K562 (cell line): ENCODE data around the gene SMIM12. TPM values are rescaled to one million over a fixed set of nuclear protein-coding genes. Genes with fewer than 3 reads are reported as not detected.
A peak's percentile ranks its signal among the peaks of the same experiment; 100 is the strongest.

Experiments used
- ATAC-seq: fragments of 200-7000 bp; cut with Tn5 transposase; 3 replicates; pipeline ENCODE4 v1.9.1; 2020; ENCODE audit warnings: moderate library complexity
- BruUV-seq: library from RNA; stranded (reverse); fragments of 400-500 nt; replicated peaks from 2 replicates; lab custom pipeline; 2021; lab: Mats Ljungman, UMichigan
- CTCF ChIA-PET: fragments of 300-600 bp; formaldehyde crosslinking; extraction: SDS; loops from one replicate; lab custom pipeline; 2021; ENCODE audit warnings: low intra/inter-chr PET ratio; lab: Yijun Ruan, JAX
- POLR2A ChIA-PET: fragments of 300-600, 350-650 bp; sonication (Branson Sonifier 250); formaldehyde crosslinking; extraction: SDS; loops from one replicate; lab custom pipeline; 2021; ENCODE audit warnings: antibody characterized with exemption, inconsistent platforms; lab: Yijun Ruan, JAX
- DNase-seq, 4 experiments: peaks; one replicate each; pipeline versions ENCODE4 v3.0.0 to v3.0.0-alpha.2; 2011 to 2018; ENCODE audit warnings: low spot score in 3 of 4, mixed read lengths in 3 of 4; ENCODE audit errors: extremely low read depth in 1 of 4
- FAIRE-seq: peaks from 2 replicates; lab custom pipeline; 2011; peaks lifted over from hg19 to GRCh38; lab: Jason Lieb, UNC
- H2AFZ ChIP-seq: 2 replicates; pipeline ENCODE4 v1.6.0; 2011; ENCODE audit warnings: low read depth, low read length, control low read depth, inconsistent platforms
- H3K27ac ChIP-seq: fragments of 200-600 bp; 3 replicates; pipeline ENCODE4 v1.8.0; 2011; ENCODE audit warnings: low read depth, mild to moderate bottlenecking, control low read depth, inconsistent platforms, low read length, moderate library complexity, mixed read lengths; ENCODE audit errors: extremely low read depth
- H3K27me3 ChIP-seq, 2 experiments: fragments of 300-600 bp in 1 of 2; 2 replicates in 1 of 2; 3 replicates in 1 of 2; pipeline versions ENCODE4 v1.6.0 to v1.8.0; 2011; ENCODE audit warnings: inconsistent platforms in 2 of 2, low read length in 2 of 2, mild to moderate bottlenecking in 1 of 2, mixed read lengths in 1 of 2, moderate library complexity in 1 of 2; ENCODE audit not compliant: control insufficient read depth in 2 of 2, insufficient read depth in 2 of 2
- H3K36me3 ChIP-seq: fragments of 300-600 bp; 3 replicates; pipeline ENCODE4 v1.8.0; 2011; ENCODE audit warnings: mild to moderate bottlenecking, low read length, inconsistent platforms; ENCODE audit not compliant: control insufficient read depth, insufficient read depth
- H3K4me1 ChIP-seq, 2 experiments: fragments of 200-600 bp in 1 of 2; replicated peaks in 1 of 2; 2 replicates in 1 of 2; 3 replicates in 1 of 2; pipeline versions ENCODE4 v1.5.1 to v1.8.0; 2011; ENCODE audit warnings: inconsistent platforms in 2 of 2, low read length in 2 of 2, mild to moderate bottlenecking in 1 of 2, mixed read lengths in 1 of 2, moderate library complexity in 1 of 2; ENCODE audit not compliant: control insufficient read depth in 2 of 2, insufficient read depth in 2 of 2
- H3K4me2 ChIP-seq: 2 replicates; pipeline ENCODE4 v1.6.1; 2011; ENCODE audit warnings: low read length, control low read depth, inconsistent platforms, mixed read lengths; ENCODE audit not compliant: insufficient read depth
- H3K4me3 ChIP-seq: fragments of 200-600 bp; sonication (generic), shearing (Covaris generic); 2 replicates; pipeline ENCODE4 v1.5.1; 2016; ENCODE audit warnings: control low read depth, inconsistent platforms
- H3K79me2 ChIP-seq: fragments of 200-600 bp; 3 replicates; pipeline ENCODE4 v1.8.0; 2011; ENCODE audit warnings: low read length, inconsistent platforms; ENCODE audit not compliant: control insufficient read depth, insufficient read depth
- H3K9ac ChIP-seq, 2 experiments: 2 replicates each; pipeline versions ENCODE4 v1.6.0 to v1.6.1; 2011; ENCODE audit warnings: low read depth in 2 of 2, low read length in 2 of 2, control low read depth in 1 of 2, inconsistent platforms in 1 of 2, mild to moderate bottlenecking in 1 of 2, mixed read lengths in 1 of 2; ENCODE audit not compliant: insufficient read depth in 1 of 2
- H3K9me1 ChIP-seq: one replicate; pipeline ENCODE4 v1.6.0; 2011; ENCODE audit warnings: inconsistent platforms, mild to moderate bottlenecking, low read length, moderate library complexity; ENCODE audit not compliant: control insufficient read depth, insufficient read depth
- H3K9me3 ChIP-seq: replicated peaks from 2 replicates; pipeline ENCODE4 v1.5.1; 2011; ENCODE audit warnings: low read depth, low read length, inconsistent platforms; ENCODE audit not compliant: control insufficient read depth, insufficient read depth
- H4K20me1 ChIP-seq: replicated peaks from 2 replicates; pipeline ENCODE4 v1.6.1; 2011; ENCODE audit warnings: low read length, inconsistent platforms, mixed read lengths; ENCODE audit not compliant: control insufficient read depth, insufficient read depth
- EHMT2 ChIP-seq: fragments of 450-650 bp; IDR thresholded peaks from 2 replicates; pipeline ENCODE4 v1.6.1; 2018; ENCODE audit warnings: antibody characterized with exemption
- EZH2 ChIP-seq: IDR thresholded peaks from 2 replicates; pipeline ENCODE4 v1.6.1; 2012; ENCODE audit warnings: low read depth, mild to moderate bottlenecking, inconsistent platforms, low read length, borderline replicate concordance
- GATAD2B ChIP-seq: fragments of 450-650 bp; IDR thresholded peaks from 2 replicates; pipeline ENCODE4 v1.6.1; 2017; ENCODE audit warnings: mild to moderate bottlenecking, borderline replicate concordance
- HSF4 ChIP-seq: fragments of 250-450 bp; sonication (Bioruptor Pico); IDR thresholded peaks from 2 replicates; pipeline ENCODE4 v2.1.2; 2022; ENCODE audit warnings: mild to moderate bottlenecking, moderate library complexity, borderline replicate concordance
- SMARCC2 ChIP-seq: fragments of 450-650 bp; IDR thresholded peaks from 2 replicates; pipeline ENCODE4 v1.6.1; 2017; ENCODE audit warnings: antibody characterized with exemption, moderate library complexity, mild to moderate bottlenecking, low read depth
- SMC3 ChIP-seq: conservative IDR thresholded peaks from 2 replicates; pipeline ENCODE4 v1.6.1; 2011; ENCODE audit warnings: low read depth, low read length, improper control_type of control experiment; ENCODE audit not compliant: insufficient read depth
- ZNF41 ChIP-seq: fragments of 250-450 bp; sonication (Bioruptor Pico); conservative IDR thresholded peaks from 2 replicates; pipeline ENCODE4 v1.4.0; 2020; ENCODE audit warnings: mild to moderate bottlenecking
- WGBS: fragments of 100-300 bp; shearing (Covaris generic); methylation state at CpG from one replicate; pipeline ENCODE4 v1.1.6; 2016; ENCODE audit warnings: low coverage, mixed read lengths; ENCODE audit not compliant: insufficient coverage; ENCODE audit errors: missing lambda C conversion rate; 5-methylcytosine and 5-hydroxymethylcytosine counted together
- in situ Hi-C: fragments of 300-500 bp; cut with MboI; formaldehyde crosslinking; loops from 4 replicates; pipeline ENCODE4 v1.15.0; 2018; ENCODE audit warnings: inconsistent platforms, mixed read lengths
- intact Hi-C: fragments of 100-400 bp; cut with micrococcal nuclease; formaldehyde crosslinking; loops from 2 replicates; pipeline ENCODE4 v1.14.2; 2022
- polyA plus RNA-seq, 8 experiments: library from polyadenylated mRNA; depleted of rRNA in 4 of 8; stranded (reverse) in 5 of 8; unstranded in 3 of 8; fragments of >200 nt; fragmentation: Nextera tagmentation in 2 of 8; fragmentation: Illumina TruSeq in 1 of 8; extraction: Ambion mirVana in 2 of 8; extraction: Trizol in 1 of 8; gene quantifications; 2 replicates each; pipeline versions ENCODE4 v1.2.1 to v1.2.3, GENCODE V29; 2011 to 2014; ENCODE audit warnings: inconsistent platforms in 1 of 8, missing spikeins in 1 of 8
- total RNA-seq, 7 experiments: library from RNA; depleted of rRNA in 6 of 7; stranded (reverse); fragments of >200 nt in 6 of 7; fragmentation: Illumina TruSeq in 2 of 7; extraction: Trizol in 2 of 7; gene quantifications; 2 replicates each; pipeline versions ENCODE4 v1.2.1 to v1.2.3, GENCODE V29; 2011 to 2021; ENCODE audit warnings: low replicate concordance in 1 of 7
- TF ChIP-seq, protein P1 (sequence below): fragments of 450-650 bp; IDR thresholded peaks from 2 replicates; pipeline ENCODE4 v1.6.1; 2016; ENCODE audit warnings: mild to moderate bottlenecking
- TF ChIP-seq, protein P2 (sequence below): fragments of 450-650 bp; formaldehyde crosslinking; IDR thresholded peaks from 2 replicates; pipeline ENCODE4 v1.4.0; 2020; ENCODE audit warnings: mild to moderate bottlenecking, moderate library complexity

SMIM12 gene
- total and polyA plus RNA-seq, 9 of the 15 experiments (the other 6 are each of a cell fraction or from before 2014, with no cell fraction given) = 51.7 to 112 (median 63.9) TPM

DNA sequence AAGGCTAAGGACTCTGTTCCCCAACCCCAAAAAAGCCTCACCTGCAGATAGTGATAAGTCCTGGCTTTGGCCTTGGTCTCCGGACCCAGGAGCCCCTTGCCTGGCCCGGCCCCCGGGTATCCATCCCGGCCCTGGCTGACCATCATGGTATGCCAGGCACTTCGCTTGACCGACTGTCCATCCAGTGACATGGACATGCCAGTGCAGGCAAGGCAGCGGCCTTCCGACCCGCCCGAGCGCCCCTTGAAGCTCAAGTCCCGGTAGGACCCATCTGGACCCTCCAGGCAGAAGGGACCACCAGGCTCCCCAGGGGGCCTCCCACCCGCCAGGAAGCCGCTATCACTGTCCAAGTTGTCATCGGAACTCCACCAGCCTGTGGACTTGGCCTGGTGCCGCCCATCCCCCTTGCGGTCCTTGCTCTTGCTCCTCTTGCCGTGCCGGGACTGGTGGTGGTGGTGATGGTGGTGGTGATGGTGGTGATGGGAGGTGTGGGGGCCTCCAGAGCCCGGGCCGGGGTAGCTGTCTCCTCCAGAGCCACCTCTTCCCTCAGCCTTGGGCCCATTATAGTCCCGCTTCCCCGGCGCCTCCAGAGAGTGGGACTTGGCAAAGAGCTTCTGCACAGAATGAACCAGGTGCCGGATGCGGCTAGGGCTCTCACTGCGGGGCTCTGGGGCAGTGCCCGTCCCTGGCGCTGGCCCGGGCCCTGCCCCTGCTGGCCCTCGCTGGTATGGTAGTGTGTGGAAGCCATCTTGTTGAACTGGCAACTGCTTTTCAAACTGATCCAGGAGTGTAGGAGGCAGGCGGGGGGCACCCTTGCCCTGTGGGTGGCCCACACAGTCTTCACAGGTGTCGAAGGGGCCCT is 44.9 kb upstream of the SMIM12 start:
- ATAC-seq (peak; percentile 47), FAIRE-seq (no peak), DNase-seq (no peak)
- H3K9ac ChIP-seq = no peak overlapping the region
- no TSS peak for BruUV-seq
- ChIA-PET CTCF (no interaction called here), POLR2A (interaction anchor here (1.8 kb wide), 1 partner anchor 11 kb away, joined by 6 read pairs; no protein-coding TSS in a partner anchor)
- no peaks in the 10 kb centered on the region for H3K36me3 ChIP-seq
- H3K79me2 ChIP-seq = no peaks in the 10 kb centered on the region
- H4K20me1 ChIP-seq = peaks cover 8% of the 10 kb centered on the region; the same call in 1 of the 2 replicates
- H2AFZ ChIP-seq = no peak overlapping the region
- in situ Hi-C loops = no loop called here
- H3K27ac ChIP-seq = no peak overlapping the region
- H3K9me1 ChIP-seq = no peaks in the 10 kb centered on the region
- intact Hi-C loops = no loop called here
- peaks cover 46 to 52% of the 10 kb centered on the region in 2 experiments for H3K27me3 ChIP-seq
- H3K4me2 ChIP-seq = no peak overlapping the region
- 2% methylated on average over 31 of the region's 33 CpGs for WGBS
- H3K9me3 ChIP-seq = no peaks in the 10 kb centered on the region
- H3K4me3 ChIP-seq = no peak overlapping the region
- H3K4me1 ChIP-seq = peaks cover 0 to 11% of the 10 kb centered on the region in 2 experiments; a peak in 1 of 5 replicates
- TF ChIP-seq SMC3 (no peak), GATAD2B (no peak), ZNF41 (CRISPR knock-in tag) (no peak), SMARCC2 (no peak), EHMT2 (no peak), HSF4 (no peak), EZH2 (no peak)
- TF ChIP-seq, protein P1, sequence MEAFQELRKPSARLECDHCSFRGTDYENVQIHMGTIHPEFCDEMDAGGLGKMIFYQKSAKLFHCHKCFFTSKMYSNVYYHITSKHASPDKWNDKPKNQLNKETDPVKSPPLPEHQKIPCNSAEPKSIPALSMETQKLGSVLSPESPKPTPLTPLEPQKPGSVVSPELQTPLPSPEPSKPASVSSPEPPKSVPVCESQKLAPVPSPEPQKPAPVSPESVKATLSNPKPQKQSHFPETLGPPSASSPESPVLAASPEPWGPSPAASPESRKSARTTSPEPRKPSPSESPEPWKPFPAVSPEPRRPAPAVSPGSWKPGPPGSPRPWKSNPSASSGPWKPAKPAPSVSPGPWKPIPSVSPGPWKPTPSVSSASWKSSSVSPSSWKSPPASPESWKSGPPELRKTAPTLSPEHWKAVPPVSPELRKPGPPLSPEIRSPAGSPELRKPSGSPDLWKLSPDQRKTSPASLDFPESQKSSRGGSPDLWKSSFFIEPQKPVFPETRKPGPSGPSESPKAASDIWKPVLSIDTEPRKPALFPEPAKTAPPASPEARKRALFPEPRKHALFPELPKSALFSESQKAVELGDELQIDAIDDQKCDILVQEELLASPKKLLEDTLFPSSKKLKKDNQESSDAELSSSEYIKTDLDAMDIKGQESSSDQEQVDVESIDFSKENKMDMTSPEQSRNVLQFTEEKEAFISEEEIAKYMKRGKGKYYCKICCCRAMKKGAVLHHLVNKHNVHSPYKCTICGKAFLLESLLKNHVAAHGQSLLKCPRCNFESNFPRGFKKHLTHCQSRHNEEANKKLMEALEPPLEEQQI = no peak
- TF ChIP-seq, protein P2, sequence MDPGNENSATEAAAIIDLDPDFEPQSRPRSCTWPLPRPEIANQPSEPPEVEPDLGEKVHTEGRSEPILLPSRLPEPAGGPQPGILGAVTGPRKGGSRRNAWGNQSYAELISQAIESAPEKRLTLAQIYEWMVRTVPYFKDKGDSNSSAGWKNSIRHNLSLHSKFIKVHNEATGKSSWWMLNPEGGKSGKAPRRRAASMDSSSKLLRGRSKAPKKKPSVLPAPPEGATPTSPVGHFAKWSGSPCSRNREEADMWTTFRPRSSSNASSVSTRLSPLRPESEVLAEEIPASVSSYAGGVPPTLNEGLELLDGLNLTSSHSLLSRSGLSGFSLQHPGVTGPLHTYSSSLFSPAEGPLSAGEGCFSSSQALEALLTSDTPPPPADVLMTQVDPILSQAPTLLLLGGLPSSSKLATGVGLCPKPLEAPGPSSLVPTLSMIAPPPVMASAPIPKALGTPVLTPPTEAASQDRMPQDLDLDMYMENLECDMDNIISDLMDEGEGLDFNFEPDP (CRISPR knock-in tag) = no peak
